WERI-Rb-1 (cell line): ENCODE results near the gene TOR1A.

Experiments used
- DNase-seq: peaks from one replicate; pipeline ENCODE4 v3.0.0-alpha.2; 2020
- H3K27ac ChIP-seq: fragments of 250-450 bp; sonication (Bioruptor Pico); 2 replicates; pipeline ENCODE4 v1.5.1; 2020; ENCODE audit warnings: mild to moderate bottlenecking, moderate library complexity
- H3K27me3 ChIP-seq: fragments of 250-450 bp; sonication (Bioruptor Pico); 2 replicates; pipeline ENCODE4 v1.5.1; 2021; ENCODE audit warnings: mild to moderate bottlenecking, low read depth, moderate library complexity; ENCODE audit not compliant: insufficient read depth, severe bottlenecking
- H3K36me3 ChIP-seq: fragments of 250-450 bp; sonication (Bioruptor Pico); 2 replicates; pipeline ENCODE4 v1.5.1; 2020; ENCODE audit warnings: mild to moderate bottlenecking, moderate library complexity
- H3K4me3 ChIP-seq: 2 replicates; pipeline ENCODE4 v1.5.1; 2011; ENCODE audit warnings: low read depth, mild to moderate bottlenecking, control low read depth, low read length
- H3K9me3 ChIP-seq: fragments of 250-450 bp; sonication (Bioruptor Pico); 2 replicates; pipeline ENCODE4 v1.5.1; 2021; ENCODE audit warnings: mild to moderate bottlenecking, moderate library complexity; ENCODE audit not compliant: severe bottlenecking
- CTCF ChIP-seq: IDR thresholded peaks from 2 replicates; pipeline ENCODE4 v1.5.1; 2011; ENCODE audit warnings: low read depth, mild to moderate bottlenecking, control low read depth, inconsistent platforms, low read length

The TOR1A gene

GRCh38 chr9:129861447-129861827 is 37.5 kb upstream of the TOR1A start:
- H3K27me3 ChIP-seq: no peaks in the 10 kb centered on the region
- H3K36me3 ChIP-seq: peaks cover 58% of the 10 kb centered on the region
- no peak for TF ChIP-seq CTCF
- no peak for DNase-seq
- no peaks in the 10 kb centered on the region for H3K9me3 ChIP-seq
- no peak overlapping the region for H3K27ac ChIP-seq
- H3K4me3 ChIP-seq: no peak overlapping the region

GRCh38 chr9:129860653-129861446 is 36.9 kb upstream of the TOR1A start:
- peaks cover 59% of the 10 kb centered on the region for H3K36me3 ChIP-seq
- H3K4me3 ChIP-seq: no peak overlapping the region
- TF ChIP-seq CTCF: no peak
- H3K27ac ChIP-seq: no peak overlapping the region
- no peaks in the 10 kb centered on the region for H3K9me3 ChIP-seq
- no peaks in the 10 kb centered on the region for H3K27me3 ChIP-seq
- no peak for DNase-seq

GRCh38 chr9:129858167-129858962 is 34.4 kb upstream of the TOR1A start:
- no peak overlapping the region for H3K27ac ChIP-seq
- no peaks in the 10 kb centered on the region for H3K27me3 ChIP-seq
- no peak for DNase-seq
- peaks cover 62% of the 10 kb centered on the region for H3K36me3 ChIP-seq
- no peak overlapping the region for H3K4me3 ChIP-seq
- TF ChIP-seq CTCF: no peak
- no peaks in the 10 kb centered on the region for H3K9me3 ChIP-seq

- no peak for TF ChIP-seq CTCF
- no peak overlapping the region for H3K4me3 ChIP-seq
- H3K27me3 ChIP-seq: no peaks in the 10 kb centered on the region
- no peak overlapping the region for H3K27ac ChIP-seq
- H3K36me3 ChIP-seq: peaks cover 67% of the 10 kb centered on the region
- no peak for DNase-seq
- no peaks in the 10 kb centered on the region for H3K9me3 ChIP-seq
Measured at GRCh38 chr9:129857207-129857606, 33.3 kb upstream of the TOR1A start.

GRCh38 chr9:129854588-129855110 is 30.7 kb upstream of the TOR1A start:
- no peak for DNase-seq
- H3K36me3 ChIP-seq: peaks cover 52% of the 10 kb centered on the region
- no peak overlapping the region for H3K27ac ChIP-seq
- H3K9me3 ChIP-seq: no peaks in the 10 kb centered on the region
- TF ChIP-seq CTCF: no peak
- no peak overlapping the region for H3K4me3 ChIP-seq
- no peaks in the 10 kb centered on the region for H3K27me3 ChIP-seq
